ENCODE data around the gene ITGB5.

The ITGB5 gene

GRCh38 chr3:124896824-124897526 is 9.8 kb upstream of the ITGB5 start:
- no peak for DNase-seq (ENCODE audit: low read depth)

- DNase-seq (ENCODE audit: low read depth) = no peak
These were observed 8.6 kb upstream of the ITGB5 start for GRCh38 chr3:124895756-124896155.

- no peak for DNase-seq (ENCODE audit: low read depth)
These were observed 6.4 kb upstream of the ITGB5 start for GRCh38 chr3:124893526-124893925.

- DNase-seq (ENCODE audit: low read depth) = no peak
These were observed 3.5 kb upstream of the ITGB5 start for GRCh38 chr3:124890573-124891190.

GRCh38 chr3:124888482-124889441 is 1.6 kb upstream of the ITGB5 start:
- DNase-seq (ENCODE audit: low read depth) = no peak

- DNase-seq (ENCODE audit: low read depth) = no peak
These were observed 750 bp upstream of the ITGB5 start for GRCh38 chr3:124887932-124888298.

GRCh38 chr3:124886168-124887056 is 753 bp downstream of the ITGB5 start:
- peak; percentile 18 for DNase-seq (ENCODE audit: low read depth)

- no peak for DNase-seq (ENCODE audit: low read depth)
These were observed 1.5 kb downstream of the ITGB5 start for GRCh38 chr3:124885466-124886167.

- DNase-seq (ENCODE audit: low read depth) = no peak
These were observed 2.6 kb downstream of the ITGB5 start for GRCh38 chr3:124884474-124885101.

GRCh38 chr3:124883766-124884473 is 3.2 kb downstream of the ITGB5 start:
- no peak for DNase-seq (ENCODE audit: low read depth)

- DNase-seq (ENCODE audit: low read depth) = no peak
These were observed 4.1 kb downstream of the ITGB5 start for GRCh38 chr3:124882816-124883747.

GRCh38 chr3:124881976-124882697 is 5.0 kb downstream of the ITGB5 start:
- no peak for DNase-seq (ENCODE audit: low read depth)

GRCh38 chr3:124879337-124879680 is 7.9 kb downstream of the ITGB5 start:
- no peak for DNase-seq (ENCODE audit: low read depth)

- no peak for DNase-seq (ENCODE audit: low read depth)
These were observed 8.4 kb downstream of the ITGB5 start for GRCh38 chr3:124878561-124879336.

- no peak for DNase-seq (ENCODE audit: low read depth)
These were observed 9.5 kb downstream of the ITGB5 start for GRCh38 chr3:124877674-124878073.

- no peak for DNase-seq (ENCODE audit: low read depth)
These were observed 10.7 kb downstream of the ITGB5 start for GRCh38 chr3:124876401-124876878.

GRCh38 chr3:124873226-124873625 is 13.9 kb downstream of the ITGB5 start:
- no peak for DNase-seq (ENCODE audit: low read depth)

All from activated T-helper 9 cell treated with anti-CD3 and anti-CD28 coated beads, Interleukin-2, amount 50 U/mL, for 16 hours (primary cell).